Type B pancreatic cell (in vitro differentiated cells): ENCODE data around the gene SULT2B1. TPM values are rescaled to one million over a fixed set of nuclear protein-coding genes. Genes with fewer than 3 reads are reported as not detected.

Source experiments
- DNase-seq: peaks from one replicate; pipeline ENCODE4 v3.0.0; 2021; ENCODE audit warnings: mixed read lengths; ENCODE audit not compliant: unreplicated experiment; ENCODE audit errors: extremely low spot score
- H3K27ac Mint-ChIP-seq: 2 replicates; pipeline ENCODE4 v1.8.0; 2021; ENCODE audit warnings: mild to moderate bottlenecking, mixed read lengths
- H3K27me3 Mint-ChIP-seq: 2 replicates; pipeline ENCODE4 v1.8.0; 2021; ENCODE audit warnings: mixed read lengths
- H3K36me3 Mint-ChIP-seq: 2 replicates; pipeline ENCODE4 v1.8.0; 2021; ENCODE audit warnings: mixed read lengths
- H3K4me1 Mint-ChIP-seq: one replicate; pipeline ENCODE4 v1.8.0; 2021; ENCODE audit warnings: mixed read lengths; ENCODE audit not compliant: unreplicated experiment
- H3K4me3 Mint-ChIP-seq: 2 replicates; pipeline ENCODE4 v1.8.0; 2021; ENCODE audit warnings: mild to moderate bottlenecking, mixed read lengths
- H3K9me3 Mint-ChIP-seq: 2 replicates; pipeline ENCODE4 v1.8.0; 2021; ENCODE audit warnings: mixed read lengths
- total RNA-seq: library from RNA; stranded (reverse); gene quantifications from 2 replicates; pipeline ENCODE4 v1.2.1, GENCODE V29; 2021; ENCODE audit warnings: low replicate concordance
- TF ChIP-seq, protein P1 (sequence below): fragments of 200-600 bp; sonication (generic); conservative IDR thresholded peaks from 2 replicates; pipeline ENCODE4 v1.5.0; 2021; ENCODE audit warnings: antibody characterized with exemption, mild to moderate bottlenecking

SULT2B1 gene
- total RNA-seq, 1 donor from 2014 or later: 0.77 TPM

DNA sequence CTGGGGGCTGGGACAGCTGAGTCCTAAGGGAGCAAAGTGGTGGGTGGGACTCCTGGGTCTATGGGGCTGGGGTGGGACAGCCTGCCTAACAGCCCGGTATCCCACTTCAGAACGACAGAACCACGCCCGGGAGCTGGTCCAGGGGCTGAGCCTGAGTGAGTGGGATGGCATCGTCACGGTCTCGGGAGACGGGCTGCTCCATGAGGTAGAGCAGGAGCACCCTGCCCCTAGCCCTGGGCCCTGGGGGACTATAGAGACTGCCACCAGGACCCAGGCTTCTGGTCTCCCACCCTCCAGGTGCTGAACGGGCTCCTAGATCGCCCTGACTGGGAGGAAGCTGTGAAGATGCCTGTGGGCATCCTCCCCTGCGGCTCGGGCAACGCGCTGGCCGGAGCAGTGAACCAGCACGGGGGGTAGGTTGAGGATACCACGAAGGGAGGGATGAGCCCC, 75.9 kb downstream of the SULT2B1 start:
- H3K4me1 Mint-ChIP-seq: peaks cover 37% of the 10 kb centered on the region
- H3K36me3 Mint-ChIP-seq: peaks cover 3% of the 10 kb centered on the region
- H3K9me3 Mint-ChIP-seq: no peaks in the 10 kb centered on the region
- TF ChIP-seq, protein P1, sequence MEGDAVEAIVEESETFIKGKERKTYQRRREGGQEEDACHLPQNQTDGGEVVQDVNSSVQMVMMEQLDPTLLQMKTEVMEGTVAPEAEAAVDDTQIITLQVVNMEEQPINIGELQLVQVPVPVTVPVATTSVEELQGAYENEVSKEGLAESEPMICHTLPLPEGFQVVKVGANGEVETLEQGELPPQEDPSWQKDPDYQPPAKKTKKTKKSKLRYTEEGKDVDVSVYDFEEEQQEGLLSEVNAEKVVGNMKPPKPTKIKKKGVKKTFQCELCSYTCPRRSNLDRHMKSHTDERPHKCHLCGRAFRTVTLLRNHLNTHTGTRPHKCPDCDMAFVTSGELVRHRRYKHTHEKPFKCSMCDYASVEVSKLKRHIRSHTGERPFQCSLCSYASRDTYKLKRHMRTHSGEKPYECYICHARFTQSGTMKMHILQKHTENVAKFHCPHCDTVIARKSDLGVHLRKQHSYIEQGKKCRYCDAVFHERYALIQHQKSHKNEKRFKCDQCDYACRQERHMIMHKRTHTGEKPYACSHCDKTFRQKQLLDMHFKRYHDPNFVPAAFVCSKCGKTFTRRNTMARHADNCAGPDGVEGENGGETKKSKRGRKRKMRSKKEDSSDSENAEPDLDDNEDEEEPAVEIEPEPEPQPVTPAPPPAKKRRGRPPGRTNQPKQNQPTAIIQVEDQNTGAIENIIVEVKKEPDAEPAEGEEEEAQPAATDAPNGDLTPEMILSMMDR: no peak
- H3K27ac Mint-ChIP-seq: peak overlapping the region; percentile 66
- DNase-seq: no peak
- no peaks in the 10 kb centered on the region for H3K27me3 Mint-ChIP-seq
- H3K4me3 Mint-ChIP-seq: no peak overlapping the region

GRCh38 chr19:48628486-48629296, 76.7 kb downstream of the SULT2B1 start:
- Mint-ChIP-seq H3K36me3 (peaks cover 3% of the 10 kb centered on the region), H3K4me3 (peak overlapping the region; percentile 45), H3K9me3 (no peaks in the 10 kb centered on the region), H3K27ac (peak overlapping the region; percentile 56), H3K27me3 (no peaks in the 10 kb centered on the region), H3K4me1 (peaks cover 31% of the 10 kb centered on the region)
- TF ChIP-seq, protein P1: no peak
- DNase-seq: no peak

- Mint-ChIP-seq H3K9me3 (no peaks in the 10 kb centered on the region), H3K4me1 (peaks cover 30% of the 10 kb centered on the region), H3K36me3 (peaks cover 3% of the 10 kb centered on the region), H3K27me3 (no peaks in the 10 kb centered on the region), H3K4me3 (no peak overlapping the region), H3K27ac (no peak overlapping the region)
- TF ChIP-seq, protein P1: no peak
- no peak for DNase-seq
Observed at GRCh38 chr19:48629297-48629598, 77.3 kb downstream of the SULT2B1 start.

DNA sequence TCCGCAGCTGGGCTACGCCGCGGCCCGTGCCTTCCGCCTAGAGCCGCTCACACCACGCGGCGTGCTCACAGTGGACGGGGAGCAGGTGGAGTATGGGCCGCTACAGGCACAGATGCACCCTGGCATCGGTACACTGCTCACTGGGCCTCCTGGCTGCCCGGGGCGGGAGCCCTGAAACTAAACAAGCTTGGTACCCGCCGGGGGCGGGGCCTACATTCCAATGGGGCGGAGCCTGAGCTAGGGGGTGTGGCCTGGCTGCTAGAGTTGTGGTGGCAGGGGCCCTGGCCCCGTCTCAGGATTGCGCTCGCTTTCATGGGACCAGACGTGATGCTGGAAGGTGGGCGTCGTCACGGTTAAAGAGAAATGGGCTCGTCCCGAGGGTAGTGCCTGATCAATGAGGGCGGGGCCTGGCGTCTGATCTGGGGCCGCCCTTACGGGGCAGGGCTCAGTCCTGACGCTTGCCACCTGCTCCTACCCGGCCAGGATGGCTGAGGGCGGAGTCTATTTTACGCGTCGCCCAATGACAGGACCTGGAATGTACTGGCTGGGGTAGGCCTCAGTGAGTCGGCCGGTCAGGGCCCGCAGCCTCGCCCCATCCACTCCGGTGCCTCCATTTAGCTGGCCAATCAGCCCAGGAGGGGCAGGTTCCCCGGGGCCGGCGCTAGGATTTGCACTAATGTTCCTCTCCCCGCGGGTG, 77.8 kb downstream of the SULT2B1 start:
- peak; percentile 76 for DNase-seq
- no peaks in the 10 kb centered on the region for H3K27me3 Mint-ChIP-seq
- H3K27ac Mint-ChIP-seq: peak overlapping the region; percentile 96
- H3K4me1 Mint-ChIP-seq: peaks cover 35% of the 10 kb centered on the region
- TF ChIP-seq, protein P1: no peak
- H3K4me3 Mint-ChIP-seq: peak overlapping the region; percentile 76
- H3K9me3 Mint-ChIP-seq: no peaks in the 10 kb centered on the region
- H3K36me3 Mint-ChIP-seq: peaks cover 3% of the 10 kb centered on the region

- Mint-ChIP-seq H3K4me3 (peak overlapping the region; percentile 76), H3K9me3 (no peaks in the 10 kb centered on the region), H3K27ac (peak overlapping the region; percentile 96), H3K36me3 (peaks cover 3% of the 10 kb centered on the region), H3K4me1 (peaks cover 29% of the 10 kb centered on the region), H3K27me3 (no peaks in the 10 kb centered on the region)
- TF ChIP-seq, protein P1: peak; percentile 15
- DNase-seq: no peak
Observed at GRCh38 chr19:48630296-48631063, 78.5 kb downstream of the SULT2B1 start.
